OCI-LY1 (cell line): Measurements from ENCODE around the gene TXNDC2.

ENCODE experiments used
- EZH2 ChIP-seq: fragments of 200-600 bp; sonication (generic), shearing (Covaris generic); IDR thresholded peaks from 2 replicates; pipeline ENCODE4 v1.8.0; 2017; ENCODE audit warnings: borderline replicate concordance, mixed run types, mild to moderate bottlenecking, antibody characterized with exemption, low read length, moderate library complexity, mixed read lengths
- TF ChIP-seq, protein P1 (sequence below): fragments of 200-600 bp; sonication (generic), shearing (Covaris generic); IDR thresholded peaks from 2 replicates; pipeline ENCODE4 v1.5.1; 2017; ENCODE audit warnings: mild to moderate bottlenecking, antibody characterized with exemption, low read length, moderate library complexity, mixed read lengths

DNA sequence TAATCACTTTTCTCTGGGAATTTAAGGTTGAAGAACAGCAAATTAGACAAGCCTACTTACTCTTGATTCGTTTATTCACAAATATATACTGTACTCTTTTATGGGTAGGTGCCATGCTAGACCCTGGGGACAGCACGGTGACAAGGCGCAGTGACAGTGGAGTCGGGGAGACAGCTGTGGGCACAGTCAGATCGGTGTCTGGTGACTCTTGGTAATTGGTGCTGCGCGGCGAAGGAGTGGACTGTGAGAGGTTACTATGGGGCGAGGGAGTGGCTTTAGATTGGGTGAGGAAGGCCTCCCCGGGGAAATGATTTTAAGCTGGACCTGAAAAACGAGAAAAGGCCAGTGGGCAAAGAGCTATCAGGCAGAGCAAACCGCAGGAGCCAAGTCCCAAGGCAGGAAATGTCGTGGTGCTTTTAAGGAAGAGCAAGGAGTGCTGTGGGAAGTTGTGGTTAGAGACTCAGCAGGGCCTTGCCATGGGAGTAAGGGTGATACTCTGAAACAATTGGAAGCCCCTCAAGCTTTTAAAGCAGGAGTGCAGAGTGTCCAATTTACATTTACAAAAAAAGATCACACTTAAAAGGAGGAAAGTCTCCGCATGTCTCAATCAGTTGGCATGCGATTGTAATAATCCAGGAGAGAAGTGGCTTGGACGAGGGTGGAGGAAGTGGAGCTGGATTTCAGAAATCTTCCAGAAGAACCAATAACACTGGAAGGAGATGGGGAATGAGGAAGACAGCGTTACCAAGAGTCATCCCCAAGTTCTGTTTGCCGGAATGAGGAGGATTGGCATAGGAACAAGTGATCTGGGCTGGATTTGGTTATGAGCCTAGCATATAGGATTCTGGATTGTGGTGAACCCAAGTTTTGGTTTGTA lies 36.1 kb upstream of the TXNDC2 start:
- TF ChIP-seq, protein P1, sequence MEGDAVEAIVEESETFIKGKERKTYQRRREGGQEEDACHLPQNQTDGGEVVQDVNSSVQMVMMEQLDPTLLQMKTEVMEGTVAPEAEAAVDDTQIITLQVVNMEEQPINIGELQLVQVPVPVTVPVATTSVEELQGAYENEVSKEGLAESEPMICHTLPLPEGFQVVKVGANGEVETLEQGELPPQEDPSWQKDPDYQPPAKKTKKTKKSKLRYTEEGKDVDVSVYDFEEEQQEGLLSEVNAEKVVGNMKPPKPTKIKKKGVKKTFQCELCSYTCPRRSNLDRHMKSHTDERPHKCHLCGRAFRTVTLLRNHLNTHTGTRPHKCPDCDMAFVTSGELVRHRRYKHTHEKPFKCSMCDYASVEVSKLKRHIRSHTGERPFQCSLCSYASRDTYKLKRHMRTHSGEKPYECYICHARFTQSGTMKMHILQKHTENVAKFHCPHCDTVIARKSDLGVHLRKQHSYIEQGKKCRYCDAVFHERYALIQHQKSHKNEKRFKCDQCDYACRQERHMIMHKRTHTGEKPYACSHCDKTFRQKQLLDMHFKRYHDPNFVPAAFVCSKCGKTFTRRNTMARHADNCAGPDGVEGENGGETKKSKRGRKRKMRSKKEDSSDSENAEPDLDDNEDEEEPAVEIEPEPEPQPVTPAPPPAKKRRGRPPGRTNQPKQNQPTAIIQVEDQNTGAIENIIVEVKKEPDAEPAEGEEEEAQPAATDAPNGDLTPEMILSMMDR: no peak
- no peak for TF ChIP-seq EZH2
